SJCRH30 (cell line): ENCODE measurements around the gene ARHGAP29. TPM values are rescaled to one million over a fixed set of nuclear protein-coding genes. Genes with fewer than 3 reads are reported as not detected.
"Not testable (repeated sequence)": the region's sequence is repeated elsewhere in the genome, so short reads cannot be mapped to it uniquely, and the experiment has no call there.

Experiments
- DNase-seq, 2 experiments: peaks; one replicate each; pipeline ENCODE4 v3.0.0-alpha.2; 2015 to 2020
- H3K27ac ChIP-seq: fragments of 250-450 bp; sonication (Bioruptor Pico); 2 replicates; pipeline ENCODE4 v1.5.1; 2020; ENCODE audit warnings: mild to moderate bottlenecking, moderate library complexity
- H3K27me3 ChIP-seq: fragments of 250-450 bp; sonication (Bioruptor Pico); 2 replicates; pipeline ENCODE4 v1.5.1; 2020; ENCODE audit warnings: mild to moderate bottlenecking, moderate library complexity
- H3K36me3 ChIP-seq: fragments of 250-450 bp; sonication (Bioruptor Pico); 2 replicates; pipeline ENCODE4 v1.5.1; 2020; ENCODE audit warnings: mild to moderate bottlenecking, moderate library complexity
- H3K4me1 ChIP-seq: fragments of 250-450 bp; sonication (Bioruptor Pico); 2 replicates; pipeline ENCODE4 v1.5.1; 2020; ENCODE audit warnings: mild to moderate bottlenecking, moderate library complexity
- H3K4me3 ChIP-seq: fragments of 250-450 bp; sonication (Bioruptor Pico); 2 replicates; pipeline ENCODE4 v1.5.1; 2020; ENCODE audit warnings: mild to moderate bottlenecking, moderate library complexity
- H3K9me3 ChIP-seq: fragments of 250-450 bp; sonication (Bioruptor Pico); replicated peaks from 2 replicates; pipeline ENCODE4 v1.5.1; 2020; ENCODE audit warnings: mild to moderate bottlenecking, moderate library complexity
- total RNA-seq: library from RNA; depleted of rRNA; stranded (reverse); fragments of >200 nt; shearing (Covaris generic); gene quantifications from 2 replicates; pipeline ENCODE4 v1.2.3, GENCODE V29; 2014

Gene ARHGAP29
- total RNA-seq, 1 experiment from 2014 or later: 18.4 TPM

DNA sequence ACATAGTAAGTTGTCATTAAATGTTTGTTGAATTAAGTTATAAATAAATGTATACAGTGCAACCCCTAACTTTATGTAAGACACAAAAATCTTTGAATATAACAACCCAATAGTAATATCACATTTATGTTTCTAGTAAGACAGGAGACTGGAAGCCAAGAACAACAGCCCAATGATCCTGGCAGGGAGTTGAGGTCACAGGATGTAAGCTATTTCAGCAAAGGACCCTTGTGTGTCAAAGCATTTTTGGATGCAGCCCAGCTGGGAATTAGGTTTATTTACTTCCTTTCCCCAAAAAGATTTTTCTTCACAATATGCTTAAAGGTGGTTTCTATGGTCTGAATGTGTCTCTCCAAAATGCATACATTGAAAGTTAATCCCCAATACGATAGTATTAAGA lies 82.4 kb downstream of the ARHGAP29 start:
- no peaks in the 10 kb centered on the region for H3K36me3 ChIP-seq
- peaks cover 6% of the 10 kb centered on the region; the same call in 1 of the 2 replicates for H3K4me1 ChIP-seq
- no peaks in the 10 kb centered on the region for H3K9me3 ChIP-seq
- DNase-seq: no peak
- H3K27me3 ChIP-seq: no peaks in the 10 kb centered on the region
- H3K4me3 ChIP-seq: no peak overlapping the region
- H3K27ac ChIP-seq: no peak overlapping the region

DNA sequence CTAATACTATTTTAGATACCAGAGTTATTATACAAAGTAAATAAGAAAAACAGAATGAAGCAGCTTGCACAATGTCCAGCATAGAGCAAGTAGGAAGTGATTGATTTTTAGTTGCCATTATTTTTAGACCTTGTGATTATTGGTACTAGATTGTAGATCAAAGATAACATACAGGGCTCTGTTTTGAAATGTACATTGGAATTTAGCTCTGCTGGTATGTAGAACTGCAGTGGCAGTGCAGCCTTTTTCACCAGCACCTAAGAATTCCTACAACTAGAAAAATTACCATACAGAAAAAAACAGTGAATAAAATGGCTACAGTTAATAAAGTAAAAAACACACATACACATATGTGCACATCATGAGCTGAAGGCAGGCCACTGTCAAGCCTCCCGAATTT lies 84.3 kb downstream of the ARHGAP29 start:
- no peaks in the 10 kb centered on the region for H3K36me3 ChIP-seq
- H3K27ac ChIP-seq: no peak overlapping the region
- no peaks in the 10 kb centered on the region for H3K27me3 ChIP-seq
- DNase-seq: no peak
- H3K4me3 ChIP-seq: no peak overlapping the region
- H3K9me3 ChIP-seq: no peaks in the 10 kb centered on the region
- H3K4me1 ChIP-seq: peaks cover 6% of the 10 kb centered on the region; the same call in 1 of the 2 replicates

DNA sequence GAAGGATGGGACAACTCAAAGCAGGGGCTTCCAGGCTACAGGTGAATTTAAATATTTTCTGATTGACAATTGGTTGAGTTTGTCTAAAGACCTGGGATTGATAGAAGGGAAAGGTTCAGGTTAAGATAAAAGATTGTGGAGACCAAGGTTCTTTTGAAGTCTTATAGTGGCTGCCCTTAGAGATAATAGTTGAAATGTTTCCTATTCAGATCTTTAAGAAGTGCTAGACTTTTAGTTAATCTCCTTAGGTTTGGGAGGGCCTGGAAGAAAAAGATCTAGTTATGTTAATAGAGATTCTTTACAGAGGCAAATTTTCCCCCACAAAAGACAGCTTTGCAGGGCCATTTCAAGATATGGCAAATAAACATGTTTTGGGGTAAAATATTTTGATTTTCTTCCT lies 88.2 kb downstream of the ARHGAP29 start:
- not testable (repeated sequence) for H3K36me3 ChIP-seq, H3K27ac ChIP-seq, DNase-seq, H3K4me1 ChIP-seq, H3K9me3 ChIP-seq, H3K27me3 ChIP-seq, H3K4me3 ChIP-seq

DNA sequence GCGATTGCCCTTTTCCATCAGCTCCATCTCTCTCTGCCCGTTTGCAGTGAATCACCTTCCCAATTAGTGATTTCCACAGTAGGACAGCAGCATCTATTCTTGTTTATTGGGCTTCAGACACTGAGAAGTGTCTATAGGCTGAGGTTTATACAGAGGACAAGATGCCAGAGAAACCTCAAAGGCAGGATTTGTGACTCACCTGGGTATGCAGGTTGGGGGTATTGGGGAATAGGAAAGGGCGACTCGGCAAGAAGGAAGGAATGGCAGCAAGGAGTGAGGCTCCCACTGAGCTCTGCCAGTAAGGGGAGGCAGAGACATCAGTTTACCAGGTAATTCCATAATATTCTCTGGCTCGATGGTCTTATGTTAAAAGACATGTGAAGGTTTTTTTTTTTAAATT lies 91.1 kb downstream of the ARHGAP29 start:
- H3K9me3 ChIP-seq: no peaks in the 10 kb centered on the region
- no peak overlapping the region for H3K4me3 ChIP-seq
- no peaks in the 10 kb centered on the region for H3K36me3 ChIP-seq
- peaks cover 5% of the 10 kb centered on the region; the same call in 1 of the 2 replicates for H3K4me1 ChIP-seq
- no peaks in the 10 kb centered on the region for H3K27me3 ChIP-seq
- no peak for DNase-seq
- no peak overlapping the region for H3K27ac ChIP-seq

DNA sequence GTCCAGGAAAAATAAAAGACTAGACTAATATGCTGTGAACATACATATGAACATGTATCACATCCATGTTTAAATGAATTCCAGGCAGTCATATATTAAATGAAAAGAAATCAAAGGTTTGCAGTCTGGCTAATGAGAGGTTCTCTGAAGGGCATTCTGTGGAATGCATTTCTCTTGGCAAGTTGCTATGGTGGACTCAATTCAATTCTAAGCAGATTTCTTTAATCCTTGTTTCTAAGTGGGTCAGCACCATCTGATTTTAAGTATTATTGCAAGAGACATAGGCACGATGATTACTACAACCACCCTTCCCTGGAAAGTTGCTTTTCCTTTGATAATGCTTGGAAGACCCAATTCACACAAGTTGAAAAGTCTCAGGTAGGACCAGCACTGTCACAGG lies 92.5 kb downstream of the ARHGAP29 start:
- Histone ChIP-seq H3K4me3 (no peak overlapping the region), H3K27me3 (no peaks in the 10 kb centered on the region), H3K36me3 (no peaks in the 10 kb centered on the region), H3K9me3 (no peaks in the 10 kb centered on the region), H3K27ac (no peak overlapping the region), H3K4me1 (peaks cover 5% of the 10 kb centered on the region; the same call in 1 of the 2 replicates)
- DNase-seq: no peak

DNA sequence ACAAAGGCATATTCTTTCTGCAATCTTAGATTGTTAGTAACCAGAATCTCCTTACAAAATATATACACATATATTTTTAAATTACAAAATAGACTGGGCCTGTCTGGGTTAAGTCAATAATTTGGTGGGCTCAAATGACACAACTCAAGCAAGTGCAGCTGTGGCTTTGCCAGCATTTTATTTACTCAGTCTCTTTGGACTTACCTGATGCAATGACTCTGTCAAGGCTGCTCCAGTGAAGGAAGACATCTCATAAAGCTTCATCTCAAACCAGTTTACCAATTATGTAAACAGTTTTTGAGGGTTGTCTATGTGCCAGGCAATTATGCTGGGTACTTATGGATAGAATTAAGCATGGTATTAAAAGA lies 93.6 kb downstream of the ARHGAP29 start:
- no peak for DNase-seq
- Histone ChIP-seq H3K9me3 (no peaks in the 10 kb centered on the region), H3K4me1 (peaks cover 5% of the 10 kb centered on the region; the same call in 1 of the 2 replicates), H3K27me3 (no peaks in the 10 kb centered on the region), H3K27ac (no peak overlapping the region), H3K36me3 (no peaks in the 10 kb centered on the region), H3K4me3 (no peak overlapping the region)

DNA sequence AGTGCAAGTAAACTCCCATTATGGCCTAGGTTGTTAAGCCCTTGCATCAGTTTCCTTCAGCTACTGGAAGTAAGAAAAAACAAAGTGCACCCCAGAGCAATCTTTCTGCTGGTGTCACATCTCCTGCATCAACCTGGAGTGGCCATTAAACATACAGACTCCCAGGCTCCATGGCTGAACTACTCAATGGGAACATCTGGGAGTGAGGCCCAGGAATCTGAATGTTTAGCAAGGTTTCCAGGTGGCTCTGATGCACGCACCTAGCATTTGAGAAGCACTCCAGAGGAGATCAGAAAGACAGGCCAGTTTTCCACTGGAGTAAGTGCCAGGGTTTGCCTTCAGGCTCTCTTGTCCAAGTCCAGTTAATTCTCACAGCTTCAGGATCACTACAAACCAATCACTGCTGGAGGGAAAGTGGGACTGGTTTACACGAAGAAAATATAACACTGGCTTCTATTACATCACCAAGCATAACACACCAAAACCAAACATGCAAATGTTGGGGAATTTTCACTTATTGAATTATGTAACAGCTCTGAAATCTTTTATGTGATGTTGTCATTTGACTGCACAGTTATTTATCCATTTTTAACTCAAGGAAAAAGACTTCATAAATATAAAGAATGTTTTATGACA lies 94.1 kb downstream of the ARHGAP29 start:
- Histone ChIP-seq H3K4me3 (no peak overlapping the region), H3K9me3 (no peaks in the 10 kb centered on the region), H3K27me3 (no peaks in the 10 kb centered on the region), H3K36me3 (no peaks in the 10 kb centered on the region), H3K4me1 (peaks cover 5% of the 10 kb centered on the region; the same call in 1 of the 2 replicates), H3K27ac (no peak overlapping the region)
- no peak for DNase-seq

DNA sequence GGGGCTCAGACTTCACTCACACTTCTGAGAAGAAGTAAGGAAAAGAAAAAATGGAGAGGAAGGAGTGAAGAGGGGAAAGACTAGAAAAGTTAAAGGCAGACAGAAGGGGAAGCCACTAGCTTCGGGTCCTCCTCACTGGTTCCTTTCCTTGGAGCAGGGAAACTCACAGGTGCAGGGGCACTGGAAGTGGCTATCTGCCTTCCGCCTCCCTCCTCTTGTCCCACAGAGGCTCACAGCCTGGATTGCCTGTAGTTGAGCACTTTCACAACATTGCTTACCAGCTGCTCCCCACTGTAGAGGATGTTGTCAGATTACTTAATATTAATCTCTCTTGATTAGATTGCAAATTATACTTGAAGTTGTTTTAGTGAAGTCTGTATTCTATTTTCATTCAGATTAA lies 94.8 kb downstream of the ARHGAP29 start:
- Histone ChIP-seq H3K27me3 (no peaks in the 10 kb centered on the region), H3K9me3 (no peaks in the 10 kb centered on the region), H3K4me3 (no peak overlapping the region), H3K27ac (no peak overlapping the region), H3K36me3 (no peaks in the 10 kb centered on the region), H3K4me1 (peaks cover 5% of the 10 kb centered on the region; the same call in 1 of the 2 replicates)
- no peak for DNase-seq

DNA sequence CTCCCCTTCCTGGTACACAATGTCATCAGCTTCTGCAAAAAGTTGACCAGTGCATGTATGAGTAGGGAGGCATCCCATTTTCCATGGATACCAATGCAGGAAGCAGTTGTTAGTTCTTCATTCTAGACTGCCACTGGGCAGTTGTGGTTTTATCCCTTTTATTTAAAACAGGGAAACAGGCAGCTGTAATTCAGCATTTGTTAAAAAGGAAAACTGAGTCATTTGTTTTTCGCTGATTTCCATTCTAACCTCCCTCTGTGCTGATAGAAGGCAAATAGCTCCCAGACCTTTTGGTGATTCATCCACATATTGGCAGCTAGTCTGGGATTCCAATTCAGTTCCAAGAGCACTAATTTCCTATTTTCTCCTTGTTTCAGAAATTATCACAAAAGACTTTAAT lies 95.4 kb downstream of the ARHGAP29 start:
- Histone ChIP-seq H3K9me3 (no peaks in the 10 kb centered on the region), H3K27me3 (no peaks in the 10 kb centered on the region), H3K4me3 (no peak overlapping the region), H3K36me3 (no peaks in the 10 kb centered on the region), H3K27ac (no peak overlapping the region), H3K4me1 (peaks cover 5% of the 10 kb centered on the region; the same call in 1 of the 2 replicates)
- no peak for DNase-seq

DNA sequence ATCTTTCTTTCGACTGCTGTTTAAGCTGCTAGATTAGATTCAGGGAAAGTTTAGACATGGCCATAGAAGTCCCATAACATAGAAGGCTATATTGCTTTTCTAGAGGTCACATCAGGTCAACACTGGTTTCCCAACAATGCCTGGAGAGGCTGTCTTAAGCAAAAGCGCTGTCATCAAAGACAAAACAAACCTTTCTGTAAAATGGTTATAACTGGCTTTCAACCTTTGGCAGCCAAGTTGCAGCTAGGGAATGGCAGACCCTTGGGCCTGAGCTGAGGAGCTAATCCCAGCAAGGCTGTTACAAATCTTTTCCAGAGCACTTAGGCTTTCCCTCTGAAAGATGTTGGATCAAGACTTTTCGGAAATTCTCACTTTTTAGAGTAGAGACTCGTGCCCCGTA lies 105.3 kb downstream of the ARHGAP29 start:
- peaks cover 6% of the 10 kb centered on the region for H3K4me1 ChIP-seq
- H3K9me3 ChIP-seq: no peaks in the 10 kb centered on the region
- no peak for DNase-seq
- no peak overlapping the region for H3K27ac ChIP-seq
- H3K4me3 ChIP-seq: no peak overlapping the region
- no peaks in the 10 kb centered on the region for H3K27me3 ChIP-seq
- H3K36me3 ChIP-seq: no peaks in the 10 kb centered on the region

DNA sequence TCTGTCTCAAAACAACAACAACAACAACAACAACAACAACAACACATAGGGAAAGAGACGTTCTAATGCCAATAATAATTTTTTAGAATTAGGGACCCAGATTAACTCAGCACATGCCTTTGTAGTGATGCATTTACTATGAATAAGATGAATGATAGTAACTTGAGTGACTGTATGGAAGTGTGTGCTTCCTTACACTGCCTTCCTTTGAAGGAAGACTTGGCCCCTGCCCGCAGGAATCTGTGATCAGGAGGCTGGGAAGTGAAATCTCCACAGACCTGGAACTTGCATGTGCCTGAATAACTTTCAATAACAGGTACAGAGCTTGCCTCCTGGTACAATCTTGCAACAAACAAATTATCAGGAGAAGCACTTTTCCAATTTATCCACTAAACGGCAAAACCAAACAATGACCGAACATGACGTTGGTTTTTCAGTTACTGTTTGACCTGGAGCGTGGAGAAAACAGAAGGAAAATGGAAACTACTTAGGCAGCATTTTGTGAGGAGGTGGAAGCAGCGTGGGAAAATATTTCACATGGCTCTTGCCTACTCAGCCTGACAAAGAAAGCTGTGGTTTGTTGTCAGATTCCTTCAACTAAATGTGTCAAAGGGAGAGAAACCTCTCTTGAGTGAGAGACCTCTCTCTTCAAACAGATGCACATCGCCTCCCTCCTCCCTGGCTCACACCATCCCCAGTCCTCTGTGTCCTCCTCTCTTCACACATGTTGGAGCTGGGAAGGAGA lies 106.4 kb downstream of the ARHGAP29 start:
- no peak for DNase-seq
- H3K27ac ChIP-seq: no peak overlapping the region
- no peak overlapping the region for H3K4me3 ChIP-seq
- no peaks in the 10 kb centered on the region for H3K27me3 ChIP-seq
- H3K36me3 ChIP-seq: no peaks in the 10 kb centered on the region
- peaks cover 13% of the 10 kb centered on the region for H3K4me1 ChIP-seq
- no peaks in the 10 kb centered on the region for H3K9me3 ChIP-seq

DNA sequence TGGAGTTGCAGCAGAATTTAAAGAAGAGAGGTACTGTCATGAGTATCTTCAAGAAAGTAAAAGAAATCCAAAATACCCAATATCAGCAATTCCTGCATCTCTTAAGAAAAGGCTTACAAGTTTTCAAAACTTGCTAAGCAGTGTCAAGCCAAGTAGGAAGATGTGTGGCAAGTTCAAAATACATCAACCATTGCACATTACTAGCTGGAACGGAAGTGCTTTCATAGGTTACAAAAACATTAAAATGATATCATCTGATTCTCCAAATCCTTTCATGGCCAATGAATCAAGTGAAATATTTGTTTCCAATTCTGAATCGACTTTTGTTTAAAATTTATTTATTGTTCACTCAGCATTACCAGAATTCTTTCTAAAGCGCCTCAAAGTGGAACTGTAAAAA lies 110.7 kb downstream of the ARHGAP29 start:
- Histone ChIP-seq H3K4me1 (peaks cover 26% of the 10 kb centered on the region), H3K27me3 (no peaks in the 10 kb centered on the region), H3K4me3 (no peak overlapping the region), H3K9me3 (no peaks in the 10 kb centered on the region), H3K36me3 (no peaks in the 10 kb centered on the region), H3K27ac (peak overlapping the region; percentile 52)
- DNase-seq: no peak

DNA sequence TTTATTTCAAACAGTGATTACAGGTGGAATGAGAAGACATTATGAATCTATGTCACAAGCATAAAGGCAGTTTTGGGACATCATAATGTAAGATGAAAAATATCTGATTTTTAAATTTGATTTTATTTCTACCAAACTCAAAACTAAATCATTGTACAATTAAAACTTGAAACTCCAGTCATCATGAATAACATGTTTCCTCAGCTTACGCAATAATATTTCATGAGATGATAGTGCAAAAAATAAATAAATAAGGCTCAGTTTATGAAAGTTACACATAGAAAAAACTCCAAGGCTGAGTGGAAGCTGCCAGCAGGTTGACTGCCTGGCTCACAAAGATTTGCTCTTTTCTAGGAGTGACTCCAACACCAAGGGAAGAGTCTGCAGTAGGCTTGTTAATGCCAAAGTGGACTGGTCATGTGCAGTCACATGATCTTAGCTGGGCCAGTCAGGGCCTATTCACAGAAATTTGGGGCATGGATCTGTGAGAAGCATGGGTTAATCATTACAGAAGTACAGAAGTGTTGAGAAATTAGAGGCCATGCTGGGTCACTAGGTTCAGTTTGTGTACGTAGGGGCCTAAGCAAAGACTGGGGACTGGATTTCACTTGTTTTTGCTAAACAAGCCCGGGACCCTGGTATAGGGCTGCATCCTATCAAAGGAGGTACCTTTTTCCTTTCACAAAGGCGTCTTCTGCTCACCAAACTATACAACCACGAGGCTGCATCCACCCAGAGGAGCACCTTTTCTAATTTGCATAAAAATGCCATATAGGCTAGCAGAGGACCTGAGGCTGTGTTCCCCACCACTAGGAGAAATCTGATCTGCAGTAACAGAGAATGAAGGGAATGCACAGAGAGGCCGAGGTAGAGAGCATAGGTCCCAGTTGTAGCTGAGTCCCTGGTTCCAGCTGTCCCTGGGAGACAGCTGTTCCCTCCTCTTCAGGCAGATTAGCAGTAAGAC lies 111.6 kb downstream of the ARHGAP29 start:
- peak; percentile 81 to 91 for DNase-seq
- Histone ChIP-seq H3K27me3 (no peaks in the 10 kb centered on the region), H3K4me3 (no peak overlapping the region), H3K36me3 (no peaks in the 10 kb centered on the region), H3K4me1 (peaks cover 26% of the 10 kb centered on the region), H3K9me3 (no peaks in the 10 kb centered on the region), H3K27ac (peak overlapping the region; percentile 52)

DNA sequence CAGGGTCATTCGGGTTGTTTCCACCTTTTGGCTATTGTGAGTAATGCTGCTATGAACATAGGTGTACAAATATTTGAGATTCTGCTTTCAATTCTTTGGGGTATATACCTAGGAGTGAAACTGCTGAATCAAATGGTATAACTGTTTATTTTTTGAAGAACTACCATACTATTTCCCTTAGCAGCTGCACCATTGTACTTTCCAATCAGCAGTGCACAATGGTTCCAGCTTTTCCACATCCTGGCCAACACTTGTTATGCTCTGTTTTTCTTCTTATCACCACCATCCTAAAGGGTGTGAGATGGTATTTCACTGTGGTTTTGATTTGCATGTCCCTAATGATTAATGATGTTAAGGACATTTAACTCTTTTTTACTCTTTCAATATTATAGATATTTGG lies 112.8 kb downstream of the ARHGAP29 start:
- Histone ChIP-seq H3K36me3 (no peaks in the 10 kb centered on the region), H3K27me3 (no peaks in the 10 kb centered on the region), H3K4me1 (peaks cover 26% of the 10 kb centered on the region), H3K27ac (no peak overlapping the region), H3K4me3 (no peak overlapping the region), H3K9me3 (no peaks in the 10 kb centered on the region)
- no peak for DNase-seq
